ENCODE results near the gene PDX1. TPM values are rescaled to one million over a fixed set of nuclear protein-coding genes. Genes with fewer than 3 reads are reported as not detected.

Gene PDX1
- total and polyA plus RNA-seq, 2 of the 13 experiments (the other 11 are each of a cell fraction or from before 2014, with no cell fraction given): 0.07 TPM; not detected in 1

DNA sequence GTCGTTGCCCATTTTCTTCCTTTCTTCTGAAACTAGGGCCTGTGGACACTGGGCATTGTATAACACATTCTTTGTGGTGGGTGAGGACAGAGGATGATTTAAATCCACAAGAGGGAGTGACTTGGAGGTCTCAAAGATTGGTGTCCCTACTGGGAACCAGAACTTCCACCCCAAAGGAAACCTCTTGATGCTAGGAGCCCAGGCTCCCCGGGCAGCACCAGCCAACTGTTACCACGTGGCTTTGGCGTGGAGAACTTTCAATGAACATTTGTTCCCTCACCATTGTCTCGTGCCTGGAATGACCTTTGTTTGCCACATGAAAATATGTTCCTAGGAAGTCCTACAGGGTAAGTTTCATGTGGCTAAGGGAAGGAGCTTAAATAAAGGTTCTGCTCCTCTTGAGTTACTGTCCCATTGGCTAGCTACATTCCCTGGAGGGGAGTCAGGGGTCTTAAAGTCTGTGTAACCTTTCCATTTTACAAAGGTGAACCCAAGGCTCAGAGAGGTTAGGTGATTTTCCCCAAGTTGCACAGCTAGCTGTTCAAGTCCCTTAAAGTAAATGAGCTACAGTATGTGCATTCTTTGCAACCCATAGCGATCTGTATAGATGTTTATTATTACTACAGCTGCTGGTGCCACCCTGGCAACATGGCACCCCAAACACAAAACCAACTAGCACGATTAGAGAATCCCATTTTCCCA lies 54.3 kb downstream of the PDX1 start:
- CTCF ChIA-PET (ENCODE audit: low intra/inter-chr PET ratio, low total read pairs): no interaction called here

More for the DNA sequence above, 54.3 kb downstream of the PDX1 start:
- Histone ChIP-seq H3K4me2 (ENCODE audit: low read depth, low read length) (no peak overlapping the region), H4K20me1 (ENCODE audit: insufficient read depth, low read length) (no peaks in the 10 kb centered on the region), H3K9ac (ENCODE audit: insufficient read depth, low read depth, low read length) (no peak overlapping the region), H3K36me3 (replicated peaks in 1 of 2; ENCODE audit: control insufficient read depth in 1 of 2, insufficient read depth in 2 of 2, low read length in 2 of 2) (no peaks in the 10 kb centered on the region), H3K4me1 (ENCODE audit: insufficient read depth, low read length) (peaks cover 5% of the 10 kb centered on the region; the same call in 1 of the 2 replicates), H3K4me3 (replicated peaks in 1 of 3; ENCODE audit: insufficient read depth in 1 of 3, low read depth in 2 of 3, low read length in 3 of 3) (no peak overlapping the region), H3K79me2 (ENCODE audit: insufficient read depth, low read length) (no peaks in the 10 kb centered on the region), H3K27ac (ENCODE audit: extremely low read length, insufficient read depth, low read length) (no peak overlapping the region), H2AFZ (ENCODE audit: low read length) (no peak overlapping the region), H3K27me3 (ENCODE audit: control insufficient read depth in 1 of 2, insufficient read depth in 2 of 2, low read length in 2 of 2) (peaks cover 5 to 65% of the 10 kb centered on the region in 2 experiments; a peak in 4 of 5 replicates), H3K9me3 (ENCODE audit: low read length) (no peaks in the 10 kb centered on the region)
- TF ChIP-seq PHF20 (CRISPR knock-in tag; IDR thresholded peaks at IDR 0.05): no peak
- no peak for TF ChIP-seq HMG20A (CRISPR knock-in tag; IDR thresholded peaks at IDR 0.05; ENCODE audit: borderline replicate concordance)
- TF ChIP-seq, protein P1, sequence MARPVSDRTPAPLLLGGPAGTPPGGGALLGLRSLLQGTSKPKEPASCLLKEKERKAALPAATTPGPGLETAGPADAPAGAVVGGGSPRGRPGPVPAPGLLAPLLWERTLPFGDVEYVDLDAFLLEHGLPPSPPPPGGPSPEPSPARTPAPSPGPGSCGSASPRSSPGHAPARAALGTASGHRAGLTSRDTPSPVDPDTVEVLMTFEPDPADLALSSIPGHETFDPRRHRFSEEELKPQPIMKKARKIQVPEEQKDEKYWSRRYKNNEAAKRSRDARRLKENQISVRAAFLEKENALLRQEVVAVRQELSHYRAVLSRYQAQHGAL (CRISPR knock-in tag; IDR thresholded peaks at IDR 0.05; ENCODE audit: not compliant biosample characterization): no peak
- TF ChIP-seq RELA (CRISPR knock-in tag; IDR thresholded peaks at IDR 0.05): no peak
- TF ChIP-seq, protein P2, sequence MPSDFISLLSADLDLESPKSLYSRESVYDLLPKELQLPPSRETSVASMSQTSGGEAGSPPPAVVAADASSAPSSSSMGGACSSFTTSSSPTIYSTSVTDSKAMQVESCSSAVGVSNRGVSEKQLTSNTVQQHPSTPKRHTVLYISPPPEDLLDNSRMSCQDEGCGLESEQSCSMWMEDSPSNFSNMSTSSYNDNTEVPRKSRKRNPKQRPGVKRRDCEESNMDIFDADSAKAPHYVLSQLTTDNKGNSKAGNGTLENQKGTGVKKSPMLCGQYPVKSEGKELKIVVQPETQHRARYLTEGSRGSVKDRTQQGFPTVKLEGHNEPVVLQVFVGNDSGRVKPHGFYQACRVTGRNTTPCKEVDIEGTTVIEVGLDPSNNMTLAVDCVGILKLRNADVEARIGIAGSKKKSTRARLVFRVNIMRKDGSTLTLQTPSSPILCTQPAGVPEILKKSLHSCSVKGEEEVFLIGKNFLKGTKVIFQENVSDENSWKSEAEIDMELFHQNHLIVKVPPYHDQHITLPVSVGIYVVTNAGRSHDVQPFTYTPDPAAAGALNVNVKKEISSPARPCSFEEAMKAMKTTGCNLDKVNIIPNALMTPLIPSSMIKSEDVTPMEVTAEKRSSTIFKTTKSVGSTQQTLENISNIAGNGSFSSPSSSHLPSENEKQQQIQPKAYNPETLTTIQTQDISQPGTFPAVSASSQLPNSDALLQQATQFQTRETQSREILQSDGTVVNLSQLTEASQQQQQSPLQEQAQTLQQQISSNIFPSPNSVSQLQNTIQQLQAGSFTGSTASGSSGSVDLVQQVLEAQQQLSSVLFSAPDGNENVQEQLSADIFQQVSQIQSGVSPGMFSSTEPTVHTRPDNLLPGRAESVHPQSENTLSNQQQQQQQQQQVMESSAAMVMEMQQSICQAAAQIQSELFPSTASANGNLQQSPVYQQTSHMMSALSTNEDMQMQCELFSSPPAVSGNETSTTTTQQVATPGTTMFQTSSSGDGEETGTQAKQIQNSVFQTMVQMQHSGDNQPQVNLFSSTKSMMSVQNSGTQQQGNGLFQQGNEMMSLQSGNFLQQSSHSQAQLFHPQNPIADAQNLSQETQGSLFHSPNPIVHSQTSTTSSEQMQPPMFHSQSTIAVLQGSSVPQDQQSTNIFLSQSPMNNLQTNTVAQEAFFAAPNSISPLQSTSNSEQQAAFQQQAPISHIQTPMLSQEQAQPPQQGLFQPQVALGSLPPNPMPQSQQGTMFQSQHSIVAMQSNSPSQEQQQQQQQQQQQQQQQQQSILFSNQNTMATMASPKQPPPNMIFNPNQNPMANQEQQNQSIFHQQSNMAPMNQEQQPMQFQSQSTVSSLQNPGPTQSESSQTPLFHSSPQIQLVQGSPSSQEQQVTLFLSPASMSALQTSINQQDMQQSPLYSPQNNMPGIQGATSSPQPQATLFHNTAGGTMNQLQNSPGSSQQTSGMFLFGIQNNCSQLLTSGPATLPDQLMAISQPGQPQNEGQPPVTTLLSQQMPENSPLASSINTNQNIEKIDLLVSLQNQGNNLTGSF (CRISPR knock-in tag; IDR thresholded peaks at IDR 0.05): no peak
- no peak for TF ChIP-seq RBM22 (optimal IDR thresholded peaks at IDR 0.05; ENCODE audit: low read length)
- TF ChIP-seq ZMYM4 (CRISPR knock-in tag; IDR thresholded peaks at IDR 0.05): no peak
- no peak for TF ChIP-seq ADNP (CRISPR knock-in tag; IDR thresholded peaks at IDR 0.05)
- TF ChIP-seq, protein P3, sequence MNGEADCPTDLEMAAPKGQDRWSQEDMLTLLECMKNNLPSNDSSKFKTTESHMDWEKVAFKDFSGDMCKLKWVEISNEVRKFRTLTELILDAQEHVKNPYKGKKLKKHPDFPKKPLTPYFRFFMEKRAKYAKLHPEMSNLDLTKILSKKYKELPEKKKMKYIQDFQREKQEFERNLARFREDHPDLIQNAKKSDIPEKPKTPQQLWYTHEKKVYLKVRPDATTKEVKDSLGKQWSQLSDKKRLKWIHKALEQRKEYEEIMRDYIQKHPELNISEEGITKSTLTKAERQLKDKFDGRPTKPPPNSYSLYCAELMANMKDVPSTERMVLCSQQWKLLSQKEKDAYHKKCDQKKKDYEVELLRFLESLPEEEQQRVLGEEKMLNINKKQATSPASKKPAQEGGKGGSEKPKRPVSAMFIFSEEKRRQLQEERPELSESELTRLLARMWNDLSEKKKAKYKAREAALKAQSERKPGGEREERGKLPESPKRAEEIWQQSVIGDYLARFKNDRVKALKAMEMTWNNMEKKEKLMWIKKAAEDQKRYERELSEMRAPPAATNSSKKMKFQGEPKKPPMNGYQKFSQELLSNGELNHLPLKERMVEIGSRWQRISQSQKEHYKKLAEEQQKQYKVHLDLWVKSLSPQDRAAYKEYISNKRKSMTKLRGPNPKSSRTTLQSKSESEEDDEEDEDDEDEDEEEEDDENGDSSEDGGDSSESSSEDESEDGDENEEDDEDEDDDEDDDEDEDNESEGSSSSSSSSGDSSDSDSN (CRISPR knock-in tag; IDR thresholded peaks at IDR 0.05): no peak
- BruUV-seq (replicated peaks): no TSS peak
- POLR2A ChIA-PET: no interaction called here
- ATAC-seq (no peak), DNase-seq (ENCODE audit: low spot score) (no peak), FAIRE-seq (no peak)
- in situ Hi-C loops (cut with HindIII; ENCODE audit: extremely low pct_ligation_motif_present, low pct_unique_long_range_greater_than_20kb): loop anchor here (10.0 to 25.0 kb wide), 2 partner anchors 609 to 1012 kb away; no protein-coding TSS in a partner anchor
- intact Hi-C loops (cut with micrococcal nuclease; ENCODE audit: unreplicated experiment): no loop called here
- WGBS (ENCODE audit: low lambda C conversion rate): 35% methylated on average over 7 of the region's 7 CpGs
